Thyroid gland (tissue), 4 donors: ENCODE results near the gene UCK2. TPM values are rescaled to one million over a fixed set of nuclear protein-coding genes. Genes with fewer than 3 reads are reported as not detected.

Source experiments
- DNase-seq, 2 donors: peaks; one replicate each; pipeline ENCODE4 v3.0.0-alpha.2; 2019
- H3K27ac ChIP-seq, 3 donors: fragments of 200-600 bp; sonication (generic); 1 replicate in 2 of 3; 2 replicates in 1 of 3; pipeline ENCODE4 v1.5.1; 2016 to 2019; ENCODE audit warnings: mild to moderate bottlenecking in 1 of 3, moderate library complexity in 1 of 3
- H3K27me3 ChIP-seq: fragments of 200-600 bp; sonication (generic); one replicate; pipeline ENCODE4 v1.5.1; 2019
- H3K36me3 ChIP-seq, 2 donors: fragments of 200-600 bp; sonication (generic); one replicate each; pipeline ENCODE4 v1.5.1; 2016 to 2019
- H3K4me1 ChIP-seq, 2 donors: fragments of 200-600 bp; sonication (generic); one replicate each; pipeline ENCODE4 v1.5.1; 2017 to 2019
- H3K4me3 ChIP-seq, 3 donors: fragments of 200-600 bp; sonication (generic); replicated peaks in 1 of 3; 1 replicate in 2 of 3; 2 replicates in 1 of 3; pipeline ENCODE4 v1.5.1; 2016; ENCODE audit warnings: mild to moderate bottlenecking in 1 of 3
- H3K9me3 ChIP-seq: fragments of 200-600 bp; sonication (generic); one replicate; pipeline ENCODE4 v1.5.1; 2017
- CTCF ChIP-seq, 6 experiments: fragments of 200-600 bp in 3 of 6; fragments of 450-650 bp in 3 of 6; sonication (generic) in 3 of 6; IDR thresholded peaks; one replicate each; pipeline ENCODE4 v1.5.1; 2016 to 2019; ENCODE audit warnings: antibody characterized with exemption in 6 of 6, mild to moderate bottlenecking in 2 of 6, inconsistent platforms in 1 of 6, moderate library complexity in 1 of 6
- POLR2A ChIP-seq, 2 donors: fragments of 450-650 bp; IDR thresholded peaks; one replicate each; pipeline ENCODE4 v1.6.1; 2017; ENCODE audit warnings: antibody characterized with exemption in 2 of 2, mild to moderate bottlenecking in 2 of 2, moderate library complexity in 1 of 2
- WGBS, 2 donors: methylation state at CpG; one replicate each; pipeline ENCODE4 v1.1.5; 2017; 5-methylcytosine and 5-hydroxymethylcytosine counted together
- intact Hi-C: fragments of 100-400 bp; cut with DNase I; formaldehyde crosslinking; loops from one replicate; pipeline ENCODE4 v1.15.1; 2023
- total RNA-seq, 4 donors: library from RNA; depleted of rRNA; stranded (reverse); fragments of >200 nt; gene quantifications; one replicate each; pipeline ENCODE4 v1.2.3, GENCODE V29; 2016

The UCK2 gene
- total RNA-seq, 4 donors from 2014 or later: 15.9 to 21.0 (median 19.3) TPM

DNA sequence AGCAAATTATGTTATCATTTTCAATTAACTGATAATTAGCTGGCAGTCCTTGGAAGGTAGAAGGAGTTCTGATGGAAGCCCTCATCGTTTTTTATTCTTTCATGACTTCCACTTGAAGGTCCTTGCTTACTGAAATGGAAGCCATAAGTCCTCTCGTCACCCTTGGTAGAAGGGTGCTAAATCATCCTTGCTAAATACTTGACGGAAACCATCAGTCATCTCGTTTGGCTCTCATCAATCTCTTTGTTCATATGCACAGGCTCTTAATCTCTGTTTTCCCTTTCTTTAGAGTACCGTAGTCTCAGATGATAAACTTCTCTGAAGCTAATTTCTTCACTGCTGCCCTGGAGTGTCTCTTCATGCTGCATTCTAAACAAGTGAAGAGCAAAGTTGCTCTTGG, 34.5 kb downstream of the UCK2 start:
- H3K9me3 ChIP-seq: no peaks in the 10 kb centered on the region
- DNase-seq: no peak
- WGBS, 2 donors: 64% methylated on average over 5 of the region's 5 CpGs
- H3K27me3 ChIP-seq: no peaks in the 10 kb centered on the region
- H3K4me1 ChIP-seq: peaks cover 11 to 15% of the 10 kb centered on the region in 2 donors
- H3K27ac ChIP-seq: peak overlapping the region in 2 of 3 donors; percentile 10 to 21
- intact Hi-C loops: no loop called here
- TF ChIP-seq POLR2A (IDR thresholded peaks at IDR 0.05): no peak
- TF ChIP-seq CTCF (IDR thresholded peaks at IDR 0.05): no peak
- no peaks in the 10 kb centered on the region for H3K36me3 ChIP-seq
- H3K4me3 ChIP-seq: no peak overlapping the region

- no peaks in the 10 kb centered on the region for H3K9me3 ChIP-seq
- intact Hi-C loops: no loop called here
- H3K4me3 ChIP-seq: no peak overlapping the region
- no peaks in the 10 kb centered on the region for H3K27me3 ChIP-seq
- peak overlapping the region in 2 of 3 donors; percentile 10 to 21 for H3K27ac ChIP-seq
- peaks cover 11 to 15% of the 10 kb centered on the region in 2 donors for H3K4me1 ChIP-seq
- no peaks in the 10 kb centered on the region for H3K36me3 ChIP-seq
- 23 to 24% methylated on average over 5 of the region's 5 CpGs for WGBS, 2 donors
- peak; percentile 74 to 85 for DNase-seq
- TF ChIP-seq CTCF (IDR thresholded peaks at IDR 0.05): no peak
- TF ChIP-seq POLR2A (IDR thresholded peaks at IDR 0.05): no peak
Measured at GRCh38 chr1:165862448-165862847, 35.0 kb downstream of the UCK2 start.

GRCh38 chr1:165863346-165863745, 35.9 kb downstream of the UCK2 start:
- H3K27ac ChIP-seq: no peak overlapping the region
- H3K9me3 ChIP-seq: no peaks in the 10 kb centered on the region
- no peak for DNase-seq
- no peaks in the 10 kb centered on the region for H3K27me3 ChIP-seq
- intact Hi-C loops: no loop called here
- H3K4me3 ChIP-seq: no peak overlapping the region
- WGBS, 2 donors: 72 to 74% methylated on average over 2 of the region's 2 CpGs
- no peaks in the 10 kb centered on the region for H3K36me3 ChIP-seq
- peaks cover 11 to 15% of the 10 kb centered on the region in 2 donors for H3K4me1 ChIP-seq
- TF ChIP-seq POLR2A (IDR thresholded peaks at IDR 0.05) (no peak), CTCF (IDR thresholded peaks at IDR 0.05) (no peak)

DNA sequence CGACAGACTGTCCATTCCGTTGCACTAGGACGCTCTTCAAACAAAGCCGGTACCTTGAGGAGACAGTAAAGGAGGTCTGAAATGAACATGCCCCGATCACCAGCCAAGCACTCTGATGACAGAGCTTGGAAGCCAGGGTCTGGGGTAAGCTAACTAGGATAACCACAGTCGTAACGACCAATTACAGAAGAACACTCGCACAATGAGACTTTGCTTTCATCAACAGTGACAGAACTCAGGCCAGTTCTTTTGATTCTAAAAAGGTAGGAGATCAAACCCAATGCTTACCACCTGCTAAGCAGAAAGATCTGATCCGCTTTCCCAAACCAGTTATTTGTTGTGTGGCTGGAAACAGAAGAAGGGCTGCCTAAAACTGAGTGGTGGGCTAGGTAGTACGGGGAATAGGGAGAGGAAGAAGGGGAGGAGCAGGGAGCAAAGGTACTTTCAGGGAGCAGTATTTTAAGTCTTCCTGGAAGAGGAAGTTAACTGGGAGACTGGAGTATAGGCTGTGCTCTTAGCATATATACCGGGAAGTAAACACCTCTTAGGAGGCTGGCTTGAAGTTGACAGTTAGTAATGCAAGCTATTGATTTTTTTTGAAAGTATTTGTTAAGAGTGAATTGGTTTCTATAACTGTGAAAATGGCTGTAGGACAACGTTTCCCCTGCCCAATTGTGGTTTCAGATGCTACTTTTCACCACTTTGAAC, 38.4 kb downstream of the UCK2 start:
- WGBS, 2 donors: 92 to 93% methylated on average over 12 of the region's 12 CpGs
- TF ChIP-seq CTCF (IDR thresholded peaks at IDR 0.05) (no peak), POLR2A (IDR thresholded peaks at IDR 0.05) (no peak)
- no peaks in the 10 kb centered on the region for H3K9me3 ChIP-seq
- no peak overlapping the region for H3K4me3 ChIP-seq
- no peaks in the 10 kb centered on the region for H3K27me3 ChIP-seq
- DNase-seq: no peak
- H3K4me1 ChIP-seq: peaks cover 11 to 15% of the 10 kb centered on the region in 2 donors
- intact Hi-C loops: no loop called here
- no peak overlapping the region for H3K27ac ChIP-seq
- H3K36me3 ChIP-seq: no peaks in the 10 kb centered on the region

GRCh38 chr1:165869343-165869742, 41.9 kb downstream of the UCK2 start:
- DNase-seq: no peak
- TF ChIP-seq POLR2A (IDR thresholded peaks at IDR 0.05): no peak
- no peak for TF ChIP-seq CTCF (IDR thresholded peaks at IDR 0.05)
- WGBS, 2 donors: 93 to 94% methylated on average over 5 of the region's 5 CpGs
- H3K9me3 ChIP-seq: no peaks in the 10 kb centered on the region
- H3K4me3 ChIP-seq: no peak overlapping the region
- no peak overlapping the region for H3K27ac ChIP-seq
- intact Hi-C loops: no loop called here
- no peaks in the 10 kb centered on the region for H3K36me3 ChIP-seq
- H3K4me1 ChIP-seq: no peaks in the 10 kb centered on the region
- H3K27me3 ChIP-seq: no peaks in the 10 kb centered on the region
